K562 (cell line): Measurements from ENCODE around the gene MAP1S. TPM values are rescaled to one million over a fixed set of nuclear protein-coding genes. Genes with fewer than 3 reads are reported as not detected.

ENCODE experiments used
- DACH1 ChIP-seq: fragments of 450-650 bp; IDR thresholded peaks from 2 replicates; pipeline ENCODE4 v1.6.1; 2018; ENCODE audit not compliant: partially characterized antibody
- ELF1 ChIP-seq: fragments of 200-800 bp; sonication (Bioruptor generic); IDR thresholded peaks from 2 replicates; pipeline ENCODE4 v1.6.1; 2016; ENCODE audit warnings: missing genetic modification characterization, missing compliant biosample characterization
- GABPB2 ChIP-seq: fragments of 250-450 bp; sonication (Bioruptor Pico); conservative IDR thresholded peaks from 2 replicates; pipeline ENCODE4 v1.5.1; 2021; ENCODE audit warnings: mild to moderate bottlenecking
- HNRNPH1 ChIP-seq: fragments of 200-400 bp; formaldehyde crosslinking; optimal IDR thresholded peaks from 2 replicates; pipeline ENCODE3; 2017; ENCODE audit warnings: low read depth, mild to moderate bottlenecking, low read length, moderate library complexity
- JUNB ChIP-seq: fragments of 450-650 bp; formaldehyde crosslinking; conservative IDR thresholded peaks from 2 replicates; pipeline ENCODE4 v1.4.0; 2020; ENCODE audit warnings: mild to moderate bottlenecking
- LARP7 ChIP-seq: fragments of 450-650 bp; IDR thresholded peaks from 2 replicates; pipeline ENCODE4 v1.6.1; 2016
- NCOA2 ChIP-seq, 2 experiments: fragments of 450-650 bp; IDR thresholded peaks; 2 replicates each; pipeline ENCODE4 v1.6.1; 2018; ENCODE audit warnings: mild to moderate bottlenecking in 2 of 2, moderate library complexity in 1 of 2; ENCODE audit not compliant: partially characterized antibody in 2 of 2
- NR1H2 ChIP-seq: sonication (generic); formaldehyde crosslinking; IDR thresholded peaks from 2 replicates; pipeline ENCODE4 v1.4.0; 2020; ENCODE audit warnings: mild to moderate bottlenecking, missing genetic modification reagents
- PHB2 ChIP-seq: fragments of 450-650 bp; IDR thresholded peaks from 2 replicates; pipeline ENCODE4 v1.6.1; 2017; ENCODE audit warnings: low read depth
- PTBP1 ChIP-seq: fragments of 200-400 bp; formaldehyde crosslinking; IDR thresholded peaks from 2 replicates; pipeline ENCODE4 v1.6.1; 2017; ENCODE audit warnings: low read depth, low read length
- RAD21 ChIP-seq, 2 experiments: fragments of 250-450 bp in 1 of 2; fragments of 450-650 bp in 1 of 2; sonication (Bioruptor Pico) in 1 of 2; formaldehyde crosslinking in 1 of 2; IDR thresholded peaks in 1 of 2; conservative IDR thresholded peaks in 1 of 2; 2 replicates each; pipeline versions ENCODE4 v1.4.0 to v1.8.0; 2020 to 2022; ENCODE audit warnings: mild to moderate bottlenecking in 2 of 2, moderate library complexity in 1 of 2
- RFX5 ChIP-seq: IDR thresholded peaks from 2 replicates; pipeline ENCODE4 v1.6.1; 2011; ENCODE audit warnings: low read depth, mild to moderate bottlenecking, improper control_type of control experiment, low read length
- SP2 ChIP-seq: IDR thresholded peaks from 2 replicates; pipeline ENCODE4 v1.6.1; 2011; ENCODE audit warnings: mild to moderate bottlenecking, low read depth, low read length, moderate library complexity; ENCODE audit not compliant: poor library complexity, severe bottlenecking; ENCODE audit errors: extremely low read depth
- TFAP4 ChIP-seq: sonication (generic); formaldehyde crosslinking; IDR thresholded peaks from 2 replicates; pipeline ENCODE4 v1.8.0; 2022; ENCODE audit warnings: missing genetic modification reagents, mild to moderate bottlenecking, moderate library complexity, borderline replicate concordance
- YY1 ChIP-seq, 3 experiments: IDR thresholded peaks; 2 replicates each; pipeline ENCODE4 v1.6.1; 2011; ENCODE audit warnings: low read length in 2 of 3, mild to moderate bottlenecking in 2 of 3, moderate library complexity in 2 of 3, borderline replicate concordance in 1 of 3, control low read depth in 1 of 3, low read depth in 1 of 3; ENCODE audit not compliant: insufficient read depth in 3 of 3, insufficient replicate concordance in 2 of 3, control insufficient read depth in 1 of 3, insufficient read length in 1 of 3; ENCODE audit errors: extremely low read depth in 1 of 3
- ZFP30 ChIP-seq: fragments of 250-450 bp; sonication (Bioruptor Pico); IDR thresholded peaks from 2 replicates; pipeline ENCODE4 v1.8.0; 2022; ENCODE audit warnings: moderate library complexity, mild to moderate bottlenecking, inconsistent platforms, borderline replicate concordance
- ZNF277 ChIP-seq: fragments of 250-450 bp; sonication (Bioruptor Pico); IDR thresholded peaks from 2 replicates; pipeline ENCODE4 v1.8.0; 2022; ENCODE audit warnings: inconsistent platforms, mild to moderate bottlenecking, moderate library complexity, borderline replicate concordance
- ZNF592 ChIP-seq: fragments of 450-650 bp; IDR thresholded peaks from 2 replicates; pipeline ENCODE4 v1.6.1; 2017; ENCODE audit warnings: antibody characterized with exemption, mild to moderate bottlenecking
- polyA plus RNA-seq, 8 experiments: library from polyadenylated mRNA; depleted of rRNA in 4 of 8; stranded (reverse) in 5 of 8; unstranded in 3 of 8; fragments of >200 nt; fragmentation: Nextera tagmentation in 2 of 8; fragmentation: Illumina TruSeq in 1 of 8; extraction: Ambion mirVana in 2 of 8; extraction: Trizol in 1 of 8; gene quantifications; 2 replicates each; pipeline versions ENCODE4 v1.2.1 to v1.2.3, GENCODE V29; 2011 to 2014; ENCODE audit warnings: inconsistent platforms in 1 of 8, missing spikeins in 1 of 8
- total RNA-seq, 7 experiments: library from RNA; depleted of rRNA in 6 of 7; stranded (reverse); fragments of >200 nt in 6 of 7; fragmentation: Illumina TruSeq in 2 of 7; extraction: Trizol in 2 of 7; gene quantifications; 2 replicates each; pipeline versions ENCODE4 v1.2.1 to v1.2.3, GENCODE V29; 2011 to 2021; ENCODE audit warnings: low replicate concordance in 1 of 7
- TF ChIP-seq, protein P1 (sequence below): sonication (generic); formaldehyde crosslinking; IDR thresholded peaks from 2 replicates; pipeline ENCODE4 v1.8.1; 2023; ENCODE audit warnings: mild to moderate bottlenecking, missing genetic modification reagents

Gene MAP1S
- total and polyA plus RNA-seq, 9 of the 15 experiments (the other 6 are each of a cell fraction or from before 2014, with no cell fraction given): 2.0 to 81.0 (median 9.5) TPM

GRCh38 chr19:17703824-17704463, 15.3 kb upstream of the MAP1S start (continued):
- TF ChIP-seq ZNF592 (no peak), TFAP4 (peak; percentile 50; the same call in 1 of the 2 replicates), YY1 (IDR thresholded peaks at IDR 0.05; ENCODE audit: borderline replicate concordance in 1 of 3, control insufficient read depth in 1 of 3, extremely low read depth in 1 of 3, insufficient read depth in 3 of 3, insufficient read length in 1 of 3, insufficient replicate concordance in 2 of 3, low read depth in 1 of 3, low read length in 2 of 3) (peak in 1 of 3 experiments; percentile 35), SP2 (peak; percentile 13), RAD21 (CRISPR knock-in tag; conservative IDR thresholded peaks at IDR 0.05 in 1 of 2, IDR thresholded peaks at IDR 0.05 in 1 of 2) (peak; percentile 84 to 94), PHB2 (no peak), DACH1 (no peak), ELF1 (tag) (no peak), HNRNPH1 (no peak), RFX5 (no peak), JUNB (CRISPR knock-in tag) (no peak), NCOA2 (IDR thresholded peaks at IDR 0.05; ENCODE audit: partially characterized antibody in 2 of 2) (no peak), GABPB2 (CRISPR knock-in tag) (no peak), ZNF277 (CRISPR knock-in tag) (no peak), ZFP30 (CRISPR knock-in tag) (no peak), NR1H2 (CRISPR knock-in tag) (no peak), PTBP1 (no peak), LARP7 (no peak)
- TF ChIP-seq, protein P1, sequence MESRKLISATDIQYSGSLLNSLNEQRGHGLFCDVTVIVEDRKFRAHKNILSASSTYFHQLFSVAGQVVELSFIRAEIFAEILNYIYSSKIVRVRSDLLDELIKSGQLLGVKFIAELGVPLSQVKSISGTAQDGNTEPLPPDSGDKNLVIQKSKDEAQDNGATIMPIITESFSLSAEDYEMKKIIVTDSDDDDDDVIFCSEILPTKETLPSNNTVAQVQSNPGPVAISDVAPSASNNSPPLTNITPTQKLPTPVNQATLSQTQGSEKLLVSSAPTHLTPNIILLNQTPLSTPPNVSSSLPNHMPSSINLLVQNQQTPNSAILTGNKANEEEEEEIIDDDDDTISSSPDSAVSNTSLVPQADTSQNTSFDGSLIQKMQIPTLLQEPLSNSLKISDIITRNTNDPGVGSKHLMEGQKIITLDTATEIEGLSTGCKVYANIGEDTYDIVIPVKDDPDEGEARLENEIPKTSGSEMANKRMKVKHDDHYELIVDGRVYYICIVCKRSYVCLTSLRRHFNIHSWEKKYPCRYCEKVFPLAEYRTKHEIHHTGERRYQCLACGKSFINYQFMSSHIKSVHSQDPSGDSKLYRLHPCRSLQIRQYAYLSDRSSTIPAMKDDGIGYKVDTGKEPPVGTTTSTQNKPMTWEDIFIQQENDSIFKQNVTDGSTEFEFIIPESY (CRISPR knock-in tag): no peak
